Activated CD8-positive, alpha-beta memory T cell treated with anti-CD3 and anti-CD28 coated beads, Interleukin-2, amount 50 U/mL, for 1 hour (primary cell): ENCODE data around the gene TMEM80.
"Not testable (repeated sequence)": the region's sequence is repeated elsewhere in the genome, so short reads cannot be mapped to it uniquely, and the experiment has no call there.

Source experiments
- DNase-seq: peaks from one replicate; pipeline ENCODE4 v3.0.0-alpha.2; 2020; ENCODE audit errors: extremely low read depth

TMEM80 gene

DNA sequence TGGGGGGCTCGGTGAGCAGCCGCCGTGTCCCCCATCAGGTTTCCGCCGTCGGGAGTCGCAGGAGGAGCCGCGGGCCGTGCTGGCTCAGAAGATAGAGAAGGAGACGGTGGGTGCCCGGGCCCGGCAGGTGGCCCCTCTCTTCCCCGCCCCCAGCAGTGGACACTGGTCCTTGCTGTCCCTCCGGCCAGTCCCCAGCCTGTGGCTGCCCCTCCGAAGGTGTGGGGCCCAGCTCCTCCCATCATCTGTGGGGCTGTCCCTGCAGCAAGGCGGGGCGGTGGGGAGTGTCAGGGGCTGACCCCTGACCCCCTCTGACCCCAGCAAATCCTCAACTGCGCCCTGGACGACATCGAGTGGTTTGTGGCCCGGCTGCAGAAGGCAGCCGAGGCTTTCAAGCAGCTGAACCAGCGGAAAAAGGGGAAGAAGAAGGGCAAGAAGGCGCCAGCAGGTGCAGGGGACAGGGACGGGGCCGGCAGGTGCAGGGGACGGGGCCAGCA lies 25.7 kb downstream of the TMEM80 start:
- no peak for DNase-seq

- DNase-seq = no peak
These were observed 26.2 kb downstream of the TMEM80 start for GRCh38 chr11:721741-722345.

- DNase-seq = no peak
These were observed 26.8 kb downstream of the TMEM80 start for GRCh38 chr11:722346-722811.

- no peak for DNase-seq
These were observed 27.7 kb downstream of the TMEM80 start for GRCh38 chr11:723120-723883.

GRCh38 chr11:724049-724777 lies 28.6 kb downstream of the TMEM80 start:
- DNase-seq = no peak

GRCh38 chr11:724778-725386 lies 29.3 kb downstream of the TMEM80 start:
- no peak for DNase-seq

DNA sequence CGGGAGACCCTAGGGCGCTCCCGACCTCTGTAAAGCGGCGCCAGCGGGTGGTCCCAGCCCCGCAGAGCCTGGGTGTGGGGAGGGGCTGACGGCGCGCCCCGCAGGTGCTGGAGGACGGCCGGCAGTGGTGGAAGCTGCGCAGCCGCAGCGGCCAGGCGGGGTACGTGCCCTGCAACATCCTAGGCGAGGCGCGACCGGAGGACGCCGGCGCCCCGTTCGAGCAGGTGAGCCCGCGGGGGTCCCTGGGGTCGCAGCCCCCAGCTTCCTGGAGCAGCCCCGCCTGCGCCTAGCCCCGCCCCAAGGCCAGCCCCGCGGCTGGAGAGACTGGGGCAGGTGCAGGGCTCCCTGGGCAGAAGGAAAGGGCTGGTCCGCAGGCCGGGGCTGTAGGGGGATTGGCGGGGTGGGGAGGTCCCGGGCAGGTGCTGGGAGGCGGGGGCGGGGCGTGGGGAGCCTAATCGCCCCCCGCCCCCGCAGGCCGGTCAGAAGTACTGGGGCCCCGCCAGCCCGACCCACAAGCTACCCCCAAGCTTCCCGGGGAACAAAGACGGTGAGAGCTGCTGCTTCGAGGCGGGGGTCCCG lies 30.1 kb downstream of the TMEM80 start:
- no peak for DNase-seq

GRCh38 chr11:726278-727220 lies 30.9 kb downstream of the TMEM80 start:
- DNase-seq = no peak

DNA sequence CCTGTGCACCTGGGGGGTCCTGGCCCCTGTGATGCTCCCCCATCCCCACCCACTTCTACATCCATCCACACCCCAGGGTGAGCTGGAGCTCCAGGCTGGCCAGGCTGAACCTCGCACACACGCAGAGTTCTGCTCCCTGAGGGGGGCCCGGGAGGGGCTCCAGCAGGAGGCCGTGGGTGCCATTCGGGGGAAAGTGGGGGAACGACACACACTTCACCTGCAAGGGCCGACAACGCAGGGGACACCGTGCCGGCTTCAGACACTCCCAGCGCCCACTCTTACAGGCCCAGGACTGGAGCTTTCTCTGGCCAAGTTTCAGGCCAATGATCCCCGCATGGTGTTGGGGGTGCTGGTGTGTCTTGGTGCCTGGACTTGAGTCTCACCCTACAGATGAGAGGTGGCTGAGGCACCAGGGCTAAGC lies 31.7 kb downstream of the TMEM80 start:
- DNase-seq = no peak

DNA sequence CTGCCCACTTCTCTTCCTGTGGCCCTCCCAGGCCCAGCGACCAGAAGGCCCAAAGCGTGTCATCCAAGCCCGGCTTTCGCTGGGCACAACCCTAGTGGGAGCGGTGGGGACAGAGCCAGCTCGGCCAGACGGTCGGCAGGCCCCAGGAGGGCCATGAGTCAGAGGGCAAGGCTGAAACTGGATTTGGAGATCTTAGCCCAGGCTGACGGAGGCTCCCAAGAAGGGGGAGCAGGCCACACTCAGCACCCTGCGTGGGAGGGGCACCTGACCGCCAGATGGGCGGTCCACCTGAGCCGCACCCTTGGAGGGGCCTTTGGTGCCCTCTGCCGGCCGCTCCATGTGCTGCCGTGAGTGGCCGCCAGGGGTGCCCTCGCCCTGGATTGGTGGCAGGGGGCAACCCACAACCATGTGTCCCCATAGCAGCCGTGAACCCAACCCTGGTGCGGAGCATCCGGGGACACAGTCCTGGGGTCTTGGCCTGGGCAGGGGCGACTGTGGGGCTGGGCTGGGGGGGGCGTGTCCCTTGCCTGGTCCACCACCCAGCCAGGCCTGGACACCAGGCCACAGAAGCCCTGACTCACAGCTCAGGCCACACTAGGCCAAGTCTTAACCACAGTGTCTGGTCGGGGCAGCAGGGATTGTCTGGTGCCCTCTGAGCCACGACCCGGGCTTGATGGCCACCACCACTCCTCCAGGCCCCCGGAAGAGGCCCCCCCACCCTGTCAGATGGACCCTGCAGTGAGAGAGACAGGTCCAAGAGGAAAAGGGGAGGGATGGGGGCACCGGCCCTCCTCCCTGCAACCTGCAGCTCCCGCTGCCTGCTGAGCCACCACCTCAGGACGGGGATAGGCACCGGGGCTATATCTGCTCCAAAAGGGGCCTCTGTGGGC lies 32.5 kb downstream of the TMEM80 start:
- DNase-seq = peak; percentile 51

DNA sequence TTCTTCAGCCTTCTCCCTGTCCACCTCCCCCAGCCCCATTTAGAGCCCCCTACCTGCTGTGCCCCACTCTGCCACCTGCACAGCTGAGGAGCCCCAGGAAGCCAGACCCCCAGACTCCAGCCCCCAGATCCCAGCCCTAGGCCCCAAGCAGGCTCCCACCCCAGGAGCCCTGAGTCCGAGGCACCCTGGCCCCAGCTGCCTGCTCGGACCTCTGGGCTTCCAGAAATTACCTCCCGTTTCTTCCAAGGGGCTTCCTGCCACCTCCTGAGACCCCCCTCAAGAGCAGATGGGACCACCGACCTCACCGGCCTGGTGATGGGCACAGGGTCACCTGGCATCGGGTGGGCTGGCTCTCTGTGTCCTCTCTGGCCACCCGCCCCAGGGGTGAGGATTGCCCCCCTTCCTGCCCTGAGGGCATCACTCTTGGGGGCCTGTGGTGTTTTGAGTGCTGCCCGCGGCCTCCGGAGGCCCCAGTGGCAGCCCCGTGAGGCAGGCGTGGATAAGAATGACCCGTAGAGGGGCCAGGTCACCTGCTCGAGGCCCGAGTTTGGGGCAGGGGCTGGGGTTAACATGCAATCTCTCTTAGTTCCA lies 33.4 kb downstream of the TMEM80 start:
- DNase-seq = no peak

GRCh38 chr11:729492-730074 lies 34.0 kb downstream of the TMEM80 start:
- no peak for DNase-seq

DNA sequence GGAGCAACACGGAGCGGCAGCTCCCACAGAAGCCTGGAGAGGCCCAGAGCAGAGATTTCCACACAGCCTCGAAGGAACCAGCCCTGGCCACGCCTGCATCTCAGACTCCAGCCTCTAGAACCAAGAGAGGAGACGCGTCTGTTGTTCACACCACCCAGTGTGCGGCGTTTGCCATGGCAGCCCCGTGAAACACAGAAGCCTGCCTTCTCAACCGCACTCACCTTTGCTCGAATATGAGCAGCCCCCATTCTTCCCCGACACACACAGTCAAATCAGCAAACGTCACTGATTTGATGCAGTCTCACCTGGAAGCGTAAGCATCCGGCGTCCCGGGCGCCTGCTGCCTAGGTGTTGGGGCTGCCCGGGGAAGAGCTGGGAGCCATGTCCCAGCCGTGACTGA lies 37.5 kb downstream of the TMEM80 start:
- DNase-seq = no peak

- DNase-seq = not testable (repeated sequence)
These were observed 38.9 kb downstream of the TMEM80 start for GRCh38 chr11:734541-734940.

- no peak for DNase-seq
These were observed 41.8 kb downstream of the TMEM80 start for GRCh38 chr11:737366-737765.

DNA sequence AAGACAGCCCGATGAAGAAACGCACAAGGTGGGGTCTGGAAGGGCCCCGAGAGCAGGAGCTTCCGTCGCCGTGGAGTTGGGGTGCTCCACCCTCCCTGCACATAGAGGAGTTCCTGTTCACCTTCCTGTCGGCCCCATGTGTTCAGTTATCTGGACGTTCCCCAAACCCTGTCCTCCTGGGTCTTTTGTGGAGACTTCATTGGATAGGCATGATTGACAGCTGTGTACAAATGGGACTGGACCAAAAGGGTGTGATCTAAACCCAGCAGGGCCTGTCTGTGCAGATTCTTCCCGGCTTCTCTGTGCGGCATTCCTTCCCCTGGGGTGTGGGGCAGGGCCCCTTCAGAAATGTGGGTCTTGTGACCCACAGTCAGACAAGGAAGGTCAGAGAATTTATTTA lies 42.3 kb downstream of the TMEM80 start:
- not testable (repeated sequence) for DNase-seq

DNA sequence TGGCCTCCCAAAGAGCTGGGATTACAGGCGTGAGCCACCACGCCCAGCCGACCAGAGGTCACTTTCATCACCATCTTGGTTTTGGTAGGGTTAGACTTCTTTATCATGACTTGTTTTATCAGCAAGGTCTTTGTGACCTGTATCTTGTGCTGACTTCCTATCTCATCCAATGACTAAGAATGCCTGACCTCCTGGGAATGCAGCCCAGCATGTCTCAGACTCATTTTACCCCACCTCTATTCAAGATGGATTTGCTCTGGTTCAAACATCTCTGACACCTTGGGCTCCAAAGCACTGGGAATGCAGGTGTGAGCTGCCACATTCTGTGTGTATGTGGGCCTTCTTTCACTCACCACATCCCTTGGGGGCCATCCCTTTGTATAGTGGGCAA lies 46.5 kb downstream of the TMEM80 start:
- no peak for DNase-seq

DNA sequence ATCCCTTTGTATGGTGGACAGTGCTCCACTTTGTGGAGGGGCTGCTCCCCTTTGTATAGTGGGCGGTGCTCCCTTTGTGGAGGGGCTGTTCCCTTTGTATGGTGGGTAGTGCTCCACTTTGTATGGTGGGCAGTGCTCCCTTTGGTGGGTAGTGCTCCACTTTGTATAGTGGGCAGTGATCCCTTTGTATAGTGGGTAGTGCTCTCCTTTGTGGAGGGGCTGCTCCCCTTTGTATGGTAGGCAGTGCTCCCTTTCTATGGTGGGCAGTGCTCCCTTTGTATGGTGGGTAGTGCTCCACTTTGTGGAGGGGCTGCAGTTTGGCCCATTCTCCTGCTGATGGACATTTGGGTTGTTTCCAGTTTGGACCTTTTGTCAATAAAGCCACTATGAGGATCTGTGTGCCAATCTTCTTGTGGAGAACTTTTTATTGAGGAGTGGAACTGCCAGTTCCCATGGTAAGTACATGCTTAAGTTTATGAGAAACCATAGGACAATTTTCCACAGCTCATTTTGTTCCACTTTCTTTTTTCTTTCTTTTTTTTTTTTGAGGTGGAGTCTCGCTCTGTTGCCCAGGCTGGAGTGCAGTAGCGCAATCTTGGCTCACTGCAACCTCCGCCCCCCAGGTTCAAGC lies 47.1 kb downstream of the TMEM80 start:
- no peak for DNase-seq
